Ureter (tissue), 1 donor: ENCODE data around the gene PARD6G. TPM values are rescaled to one million over a fixed set of nuclear protein-coding genes. Genes with fewer than 3 reads are reported as not detected.

Experiments used
- DNase-seq: peaks from one replicate; pipeline ENCODE4 v3.0.0-alpha.2; 2020; ENCODE audit warnings: low spot score
- total RNA-seq: library from RNA; stranded (reverse); gene quantifications from one replicate; pipeline ENCODE4 v1.2.4, GENCODE V29; 2023
- donor health status: DM: yes; HTN: yes; CAD: no.

Gene PARD6G
- total RNA-seq, 1 donor from 2014 or later = 26.4 TPM

DNA sequence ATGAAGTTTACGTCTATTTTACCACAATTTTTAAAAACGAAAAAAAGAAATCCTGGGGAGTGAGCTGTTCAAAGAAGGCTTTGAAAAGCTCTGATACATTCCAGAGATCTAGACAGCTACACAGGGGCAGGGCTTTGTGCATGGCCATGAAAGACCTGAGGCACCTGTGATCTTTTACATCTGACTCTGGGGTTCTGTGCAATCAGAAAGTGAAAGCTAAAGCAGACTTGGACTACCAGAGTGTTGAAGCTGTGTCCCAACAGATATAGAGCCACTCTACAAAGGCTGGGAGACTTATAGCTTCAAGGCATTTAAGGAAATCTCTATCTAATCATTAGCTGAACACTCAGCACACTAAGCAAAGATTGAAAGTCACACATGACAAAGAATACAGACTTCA lies 34.1 kb downstream of the PARD6G start:
- DNase-seq = no peak

DNA sequence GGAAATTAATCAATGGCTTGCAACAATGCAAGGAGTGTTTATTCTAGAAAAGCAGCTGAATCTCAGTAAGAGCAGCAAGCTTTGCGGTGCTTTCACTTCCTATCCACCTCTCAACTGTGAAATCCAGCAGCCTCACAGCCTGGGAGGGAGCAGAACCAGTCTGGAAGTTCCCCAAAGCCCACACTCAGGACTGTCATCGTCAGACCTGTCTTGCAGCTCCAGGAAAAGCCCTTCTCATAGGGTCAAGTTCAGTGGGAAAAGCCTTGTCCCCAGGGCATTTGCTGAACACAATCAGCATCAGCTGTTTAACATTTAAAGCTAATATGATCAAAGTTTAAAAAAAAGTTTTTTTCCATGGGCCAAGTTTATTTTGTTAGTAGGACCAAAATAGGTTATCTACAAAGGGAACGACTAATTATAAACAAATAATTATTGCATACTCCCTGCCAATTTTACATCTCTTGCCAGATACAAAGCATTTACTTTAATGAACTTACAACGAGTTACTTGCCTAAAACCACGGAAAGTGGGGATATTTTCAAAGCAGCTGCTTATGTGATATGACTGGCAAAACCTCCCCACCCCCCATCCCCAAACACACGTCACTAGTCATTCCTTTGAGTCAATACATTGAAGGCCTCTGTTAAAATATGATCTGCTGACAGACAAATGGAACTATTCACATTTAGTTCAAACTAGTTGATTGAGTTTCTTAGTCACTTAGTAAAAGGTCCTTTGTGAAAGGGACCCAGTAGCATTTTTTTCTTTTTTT lies 36.8 kb downstream of the PARD6G start:
- DNase-seq = no peak

DNA sequence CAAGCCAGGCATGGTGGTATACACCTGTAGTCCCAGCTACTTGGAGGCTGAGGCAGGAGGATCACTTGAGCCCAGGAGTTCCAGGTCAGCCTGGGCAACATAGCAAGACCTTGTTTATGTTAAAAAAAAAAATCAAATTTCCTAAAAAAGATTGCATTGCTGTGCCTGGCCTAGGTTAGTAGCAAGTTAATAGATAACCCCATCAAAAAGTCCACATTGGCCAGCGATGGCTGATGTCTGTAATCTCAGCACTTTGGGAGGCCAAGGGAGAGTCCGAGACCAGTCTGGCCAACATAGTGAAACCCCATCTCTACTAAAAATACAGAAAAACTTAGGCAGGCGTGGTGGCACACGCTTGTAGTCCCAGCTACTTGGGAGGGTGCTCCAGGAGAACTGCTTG lies 38.7 kb downstream of the PARD6G start:
- DNase-seq = no peak

DNA sequence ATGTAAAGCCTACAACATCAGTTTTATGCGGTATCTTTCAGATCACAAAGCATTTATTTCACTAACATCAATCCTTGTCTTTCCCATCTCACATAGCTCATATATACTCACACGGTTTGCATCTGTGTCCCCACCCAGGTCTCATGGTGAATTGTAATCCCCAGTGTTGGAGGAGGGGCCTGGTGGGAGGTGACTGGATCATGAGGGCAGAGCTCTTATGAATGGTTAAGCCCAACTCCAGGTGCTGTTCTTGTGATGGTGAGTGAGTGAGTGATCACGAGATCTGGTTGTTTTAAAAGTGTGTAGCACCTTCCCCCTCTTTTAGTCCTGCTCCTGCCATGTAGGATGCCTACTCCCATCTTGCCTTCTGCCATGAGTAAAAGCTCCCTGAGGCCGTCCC lies 42.0 kb downstream of the PARD6G start:
- no peak for DNase-seq

DNA sequence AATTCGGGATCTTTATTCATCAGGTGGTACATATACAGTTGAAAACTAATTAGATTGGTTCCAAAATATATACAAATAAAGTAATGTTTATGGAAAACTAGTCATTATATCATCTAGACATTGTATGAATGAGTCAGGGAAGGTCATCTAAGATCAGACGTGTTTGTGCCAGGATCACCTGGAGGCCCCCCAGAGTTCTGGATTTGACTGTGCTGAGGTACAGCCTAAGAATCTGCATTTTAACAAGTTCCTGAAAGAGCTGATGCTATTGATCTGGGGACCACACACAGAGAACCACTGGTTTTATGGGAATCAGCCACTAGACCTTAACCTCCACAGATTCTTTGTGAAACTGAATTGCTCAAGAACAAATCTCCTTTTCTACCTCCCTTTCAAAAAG lies 43.2 kb downstream of the PARD6G start:
- DNase-seq = no peak

DNA sequence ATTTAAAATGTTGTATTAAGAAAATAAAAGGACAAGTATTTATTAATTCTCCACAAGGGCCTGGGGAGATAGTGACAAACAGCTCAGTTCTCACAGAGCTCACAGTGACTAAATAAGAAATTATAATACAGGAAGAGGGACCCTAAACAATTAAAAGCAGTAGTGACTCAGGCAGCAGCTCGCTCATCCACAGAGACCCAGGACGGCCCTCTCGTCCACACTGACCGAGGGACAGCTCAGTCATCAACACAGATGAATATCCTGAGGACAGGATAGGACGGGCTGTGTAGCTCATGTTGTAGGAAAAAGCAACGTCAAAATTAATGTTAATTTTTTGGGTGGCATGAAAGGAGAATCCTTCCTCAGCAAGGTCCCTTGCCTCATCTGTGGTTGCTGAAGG lies 44.1 kb downstream of the PARD6G start:
- DNase-seq = no peak

DNA sequence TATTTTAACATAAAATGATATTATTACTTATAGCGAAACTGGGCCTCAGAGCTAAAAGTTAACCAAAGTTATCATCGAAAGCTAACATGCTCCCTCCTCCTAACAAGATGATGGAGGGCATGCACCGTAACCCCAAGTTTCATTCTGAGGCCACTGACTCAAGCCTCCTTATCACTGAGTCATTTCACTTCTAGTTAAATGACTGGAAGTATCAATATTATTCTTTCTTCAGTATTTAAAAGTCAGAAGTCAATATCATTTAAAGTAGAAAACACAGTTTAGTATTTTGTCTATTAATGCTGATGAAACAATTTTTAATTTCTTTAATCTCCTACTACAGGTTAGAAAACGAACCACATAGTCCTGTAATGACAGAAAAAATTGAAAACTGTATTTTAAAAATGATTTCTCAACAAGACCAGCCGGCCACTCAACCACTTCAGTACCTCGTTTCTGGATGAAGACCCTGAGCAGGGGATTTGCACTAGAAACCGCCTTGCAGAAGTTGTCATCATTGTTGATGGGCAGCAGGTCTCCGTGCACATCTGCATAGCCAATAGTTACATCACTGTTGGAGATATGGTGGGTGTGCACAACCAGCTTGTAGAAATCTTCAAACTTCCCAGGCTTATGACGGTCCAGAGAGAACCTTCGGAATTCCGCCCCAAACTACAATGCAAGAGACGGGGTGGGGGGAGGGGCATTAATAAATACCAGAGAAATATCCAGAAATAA lies 44.9 kb downstream of the PARD6G start:
- DNase-seq = no peak

DNA sequence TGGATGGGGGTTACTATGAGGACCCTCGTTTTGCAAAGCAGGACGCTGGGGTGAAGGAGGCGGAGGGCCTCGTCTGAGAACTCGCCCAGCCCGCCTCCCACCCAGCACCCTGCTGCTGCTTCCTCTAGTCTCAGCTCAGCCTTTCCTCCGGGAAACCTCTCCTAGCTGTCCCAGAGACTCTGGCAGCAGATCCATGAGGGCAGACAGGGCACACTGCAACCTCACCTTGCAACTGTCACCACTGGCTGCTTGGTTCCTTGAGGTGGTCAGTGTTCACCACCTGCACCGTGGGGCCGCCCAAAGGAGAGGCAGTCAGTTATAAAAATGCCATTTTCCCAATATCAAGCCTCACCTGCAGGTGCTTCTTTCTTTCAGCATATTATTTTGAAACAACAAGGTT lies 45.6 kb downstream of the PARD6G start:
- no peak for DNase-seq

DNA sequence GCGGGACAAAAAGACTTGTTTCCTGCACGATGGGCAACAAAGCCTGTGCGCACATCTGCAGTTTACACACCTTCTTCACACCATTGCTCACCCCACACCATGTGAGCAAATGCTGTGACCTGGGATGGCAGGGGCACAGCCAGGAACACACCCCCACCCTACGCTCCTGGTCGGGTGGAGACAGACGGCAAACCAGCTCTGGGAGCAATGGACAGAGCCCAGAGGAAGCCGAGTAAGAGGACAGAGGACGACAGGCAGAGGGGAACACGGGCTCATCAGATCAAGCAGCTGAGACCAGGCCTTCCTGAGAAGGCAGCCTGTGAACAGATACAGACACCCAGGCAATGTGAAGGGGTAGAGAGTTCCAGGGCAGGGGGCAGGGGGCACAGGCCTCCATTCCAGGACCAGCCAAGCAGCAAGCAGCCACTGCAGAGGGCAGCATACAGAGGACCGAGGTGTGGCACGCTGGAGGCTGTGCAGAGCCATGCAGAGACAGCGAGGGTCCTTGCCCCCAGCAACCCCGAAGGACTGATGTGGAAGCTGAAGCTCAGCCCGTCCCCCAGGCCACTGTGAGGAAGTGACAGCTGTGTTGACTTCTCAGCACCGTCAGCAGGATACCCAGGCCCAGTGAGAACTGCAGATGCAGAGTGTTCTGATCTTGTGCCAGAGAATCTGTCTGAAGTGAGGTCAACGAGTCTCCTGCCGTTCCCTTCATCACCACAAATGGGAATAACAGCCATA lies 46.2 kb downstream of the PARD6G start:
- no peak for DNase-seq

DNA sequence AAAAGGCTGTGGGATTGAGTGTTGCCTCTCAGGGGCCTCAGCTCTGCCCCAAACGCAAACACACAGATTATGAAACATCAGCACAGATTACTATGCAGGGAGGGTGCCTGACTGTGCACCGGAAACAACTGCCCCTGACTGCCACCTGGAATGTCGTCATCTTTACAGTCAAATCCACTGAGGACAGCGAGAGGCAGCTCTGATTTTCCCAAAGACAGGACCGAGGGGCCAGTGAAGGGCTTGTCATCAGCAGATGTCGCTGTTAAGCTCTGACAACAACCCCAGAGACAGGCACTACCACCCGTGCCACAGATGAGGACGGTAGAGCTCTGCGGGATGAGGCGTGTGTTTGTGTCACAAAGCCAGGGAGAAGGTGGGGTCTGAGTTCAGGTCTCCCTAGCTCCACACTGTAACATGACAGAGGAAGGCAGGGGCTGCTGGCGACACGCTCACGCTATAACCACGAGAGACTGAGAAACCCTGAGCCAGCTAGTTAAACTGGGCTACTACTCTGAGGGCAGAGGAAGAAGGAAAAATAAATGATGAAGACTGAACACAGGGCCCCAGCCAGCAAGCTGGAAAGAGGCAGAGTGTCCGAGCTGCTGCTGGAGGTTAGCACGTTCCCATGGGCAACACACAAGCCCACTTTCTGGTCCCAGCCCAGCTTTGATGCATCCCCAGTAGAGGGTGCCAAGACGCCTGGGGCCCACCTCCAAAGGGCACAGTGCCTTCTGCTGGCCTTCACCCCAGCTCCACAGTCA lies 47.0 kb downstream of the PARD6G start:
- no peak for DNase-seq

DNA sequence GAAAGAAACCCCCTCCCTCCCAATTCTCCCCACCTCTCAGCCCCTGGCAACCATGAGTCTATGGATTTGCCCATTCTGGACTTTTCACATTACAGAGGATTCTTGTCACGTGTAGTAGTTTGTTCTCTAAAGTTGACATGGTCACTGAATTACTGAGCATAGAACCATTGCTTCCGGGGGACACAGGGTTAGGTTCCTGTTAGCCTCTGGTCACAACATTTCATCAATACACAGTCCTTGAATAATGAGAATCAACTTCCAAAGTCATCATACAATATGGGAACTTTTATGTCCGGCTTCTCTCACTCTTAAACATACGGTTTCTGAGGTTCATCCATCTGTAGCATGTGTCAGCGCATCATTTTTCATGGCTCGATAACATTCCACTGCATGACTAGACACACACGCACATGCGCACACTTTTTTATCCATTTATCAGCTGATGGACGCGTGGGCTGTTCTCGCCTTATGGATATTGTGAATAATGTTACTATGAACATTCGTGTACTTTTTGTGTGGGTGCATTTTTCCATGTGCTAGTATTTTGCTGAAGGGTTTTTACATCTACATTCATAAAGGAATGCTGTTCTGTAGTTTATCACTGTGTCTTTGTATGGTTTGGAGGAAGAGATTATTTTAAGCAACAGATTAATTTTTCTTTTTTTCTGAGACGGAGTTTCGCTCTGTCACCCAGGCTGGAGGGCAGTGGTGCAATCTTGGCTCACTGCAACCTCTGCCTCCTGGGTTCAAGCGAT lies 48.1 kb downstream of the PARD6G start:
- no peak for DNase-seq

DNA sequence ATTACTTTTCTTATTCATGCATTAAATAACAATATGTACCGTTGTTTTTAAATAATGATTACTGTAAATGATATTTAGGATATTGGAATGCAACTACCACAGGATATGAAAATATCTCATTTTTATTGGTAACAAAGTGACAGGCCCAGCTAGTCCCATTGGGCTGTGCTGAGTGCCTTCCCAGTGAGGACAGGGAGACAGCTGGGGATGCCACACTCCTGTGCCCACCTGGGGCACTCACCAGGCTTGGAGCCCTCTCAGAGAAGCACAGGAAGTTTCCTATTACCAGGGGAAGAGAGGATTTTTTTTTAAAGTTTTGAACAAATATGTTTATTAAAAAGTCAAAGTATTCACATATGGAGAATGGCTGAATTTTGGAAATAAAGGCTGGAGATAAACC lies 48.9 kb downstream of the PARD6G start:
- DNase-seq = no peak

DNA sequence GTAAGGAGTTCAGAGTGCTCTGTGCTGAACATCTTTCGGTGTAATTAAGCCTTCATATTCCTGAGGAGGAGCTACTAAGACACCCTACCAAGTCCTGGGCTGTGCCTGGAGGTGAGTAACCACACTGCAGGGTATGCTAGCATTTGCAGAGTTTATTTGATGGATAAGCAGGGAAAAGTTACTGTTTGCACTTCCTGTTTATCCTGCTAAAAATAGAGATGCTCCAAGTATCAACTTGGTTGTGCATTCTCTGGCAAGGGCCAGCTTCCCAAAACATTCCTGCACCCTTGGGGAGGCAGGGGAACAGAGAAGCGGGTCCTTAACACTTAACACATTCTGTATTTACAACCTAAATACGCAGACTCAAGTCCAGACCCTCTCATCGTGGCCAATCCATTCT lies 49.8 kb downstream of the PARD6G start:
- DNase-seq = peak; percentile 4

DNA sequence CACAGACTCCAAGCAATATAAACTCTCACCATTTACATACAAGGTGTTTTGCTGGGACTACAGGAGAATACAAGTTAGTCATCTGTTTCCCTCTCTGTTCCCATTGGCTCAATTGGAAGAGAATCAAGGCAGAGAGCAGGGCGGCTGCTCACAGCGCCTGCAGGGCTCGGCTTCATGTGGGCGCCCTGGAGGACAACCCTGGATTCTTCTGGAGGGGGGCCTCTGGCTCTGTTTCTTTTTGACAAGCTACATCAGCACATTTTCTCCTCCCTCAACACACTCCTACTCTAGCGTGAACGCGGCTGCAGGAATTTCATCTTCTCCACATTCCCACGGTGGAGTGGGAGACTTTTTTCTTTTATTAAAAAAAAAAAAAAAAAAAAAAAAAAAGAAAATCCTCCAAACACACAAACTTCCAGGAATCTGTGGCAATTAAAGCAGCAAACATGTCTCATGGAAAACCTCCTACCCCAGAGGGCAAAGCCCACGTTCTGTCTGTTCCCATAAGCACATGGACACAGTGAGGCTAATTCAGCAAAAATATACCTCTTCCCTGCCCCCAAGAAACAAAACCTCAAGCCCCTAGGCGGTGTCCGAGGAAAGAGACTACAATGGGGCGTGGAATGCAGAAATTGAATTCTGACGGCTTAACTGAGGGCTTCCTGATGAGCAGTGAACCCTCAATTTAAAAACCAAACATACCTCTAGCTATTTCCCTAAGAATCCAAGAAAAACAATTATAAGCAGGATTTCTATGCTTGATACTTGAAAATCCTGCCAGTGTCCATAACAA lies 50.6 kb downstream of the PARD6G start:
- DNase-seq = peak; percentile 36

DNA sequence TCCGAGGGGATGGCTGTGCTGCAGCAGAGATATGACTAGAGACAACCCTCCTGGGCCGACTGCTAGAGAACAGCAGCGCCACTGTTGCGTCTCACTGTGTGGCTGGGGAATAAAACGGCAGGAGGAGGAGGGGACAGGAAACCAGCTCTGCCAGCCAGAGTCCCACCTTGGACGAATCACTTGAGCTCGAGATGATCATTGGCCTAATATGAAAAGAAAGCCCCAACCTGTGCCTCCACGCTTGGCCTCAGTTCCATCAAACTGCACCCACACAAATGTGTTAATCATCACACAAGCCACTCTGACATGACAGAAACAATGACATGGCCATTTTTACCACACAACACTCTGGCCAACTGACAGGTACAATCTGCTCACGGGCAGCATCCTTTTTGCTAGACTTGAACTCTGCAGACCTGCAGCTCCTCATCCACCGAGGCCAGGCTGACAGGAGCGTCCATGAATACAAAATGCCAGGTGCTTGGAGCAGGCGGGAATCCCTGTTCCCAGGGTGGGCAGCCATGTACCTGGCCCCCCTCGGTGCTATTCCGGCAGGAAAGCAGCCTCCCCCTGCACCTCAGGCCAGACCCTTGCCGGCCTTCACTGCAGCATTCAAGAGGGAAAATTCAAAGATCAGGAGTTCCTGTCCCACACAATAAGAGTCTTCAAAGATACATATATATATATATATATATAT lies 52.3 kb downstream of the PARD6G start:
- peak; percentile 27 for DNase-seq

DNA sequence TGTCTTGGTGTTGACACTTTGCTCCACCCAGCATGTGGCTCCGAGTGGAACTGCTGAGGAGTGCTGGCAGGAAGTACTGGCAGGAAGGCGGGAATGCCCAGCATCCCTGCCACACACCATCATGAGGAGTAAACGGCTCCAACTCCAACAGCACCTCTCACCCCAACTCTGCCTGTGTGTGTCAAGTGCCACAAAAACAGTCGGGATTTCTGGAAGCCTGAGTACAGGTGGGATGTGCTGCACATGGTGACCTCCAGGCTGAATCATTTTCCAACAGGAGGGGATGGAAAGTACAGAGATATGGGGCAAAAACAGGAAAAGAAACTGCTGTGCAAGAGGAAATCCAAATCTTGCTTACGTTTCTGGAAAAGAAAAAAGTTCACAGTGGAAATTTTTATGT lies 53.6 kb downstream of the PARD6G start:
- DNase-seq = peak; percentile 36

DNA sequence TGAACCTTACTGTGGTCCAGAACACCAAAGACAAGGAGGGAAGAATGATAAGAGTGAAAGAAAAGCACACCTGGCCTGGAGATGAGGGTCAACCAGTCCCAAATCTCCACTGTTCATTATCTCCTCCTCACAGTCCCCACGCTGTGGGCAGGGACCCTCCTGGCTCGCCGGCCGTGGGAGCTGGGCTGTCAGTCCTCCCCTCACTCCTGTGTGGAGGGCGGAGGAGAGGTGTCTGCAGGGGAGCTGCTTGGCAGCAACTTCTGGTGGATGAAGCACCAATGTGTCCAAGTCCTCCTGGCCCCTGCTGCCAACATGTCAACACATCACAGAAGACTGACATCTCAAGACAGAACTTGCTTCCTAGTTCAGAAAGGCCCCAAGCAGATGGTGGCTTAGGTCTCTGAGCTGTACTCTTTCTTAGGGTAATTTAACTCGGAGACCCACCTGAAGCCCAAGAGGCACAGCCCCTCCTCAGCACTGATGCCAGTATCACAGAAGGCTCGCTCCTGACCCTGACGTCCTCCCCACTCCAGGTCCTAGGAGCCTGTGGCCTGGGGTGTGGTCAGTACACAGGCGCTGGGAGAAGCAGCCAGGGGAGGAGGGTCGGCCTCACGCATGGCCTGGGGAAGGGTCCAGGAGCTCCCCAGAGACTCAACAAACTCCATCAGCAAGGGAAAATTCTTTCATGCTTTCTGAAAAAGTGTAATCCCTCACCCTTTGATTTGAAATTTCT lies 54.5 kb downstream of the PARD6G start:
- peak; percentile 32 for DNase-seq

DNA sequence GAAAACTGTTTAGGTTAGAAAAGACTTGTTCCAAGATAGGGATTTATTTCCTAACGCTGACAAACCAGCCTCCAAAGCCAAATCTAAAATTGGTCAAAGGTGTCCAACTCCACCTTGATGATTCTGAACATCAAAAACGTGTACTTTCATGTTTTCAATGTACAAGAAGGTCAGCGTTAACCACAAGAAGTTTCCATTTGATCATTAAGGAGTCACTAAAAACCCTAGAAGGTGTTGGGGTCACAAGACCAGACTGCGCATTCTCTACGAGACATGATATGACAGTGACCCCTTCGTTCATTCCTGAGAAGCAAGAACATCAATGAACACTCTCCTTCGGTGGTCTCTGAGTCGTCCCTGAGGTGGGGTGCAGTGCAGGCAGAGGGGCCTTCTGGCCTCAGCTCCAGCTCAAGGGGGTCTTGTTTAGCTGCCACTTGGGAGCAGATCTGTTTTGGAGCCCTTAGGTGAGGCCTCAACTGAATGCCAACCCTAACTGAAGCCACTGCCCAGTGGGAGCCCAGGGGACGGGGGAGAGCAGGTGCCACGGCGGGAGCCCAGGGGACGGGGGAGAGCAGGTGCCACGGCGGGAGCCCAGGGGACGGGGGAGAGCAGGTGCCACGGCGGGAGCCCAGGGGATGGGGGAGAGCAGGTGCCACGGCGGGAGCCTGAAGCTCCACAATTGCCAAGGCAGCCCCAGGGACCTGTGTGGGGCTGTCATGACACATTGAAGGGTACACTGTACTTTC lies 55.2 kb downstream of the PARD6G start:
- peak; percentile 39 for DNase-seq
